Measurements from ENCODE around the gene GNG14. TPM values are rescaled to one million over a fixed set of nuclear protein-coding genes. Genes with fewer than 3 reads are reported as not detected.
A peak's percentile ranks its signal among the peaks of the same experiment; 100 is the strongest.

GNG14 gene
- total and polyA plus RNA-seq, 2 donors (not counting 1 experiment from before 2014, with no cell fraction given): not detected

- no peak for TF ChIP-seq CTCF (IDR thresholded peaks at IDR 0.05)
- no peak for TF ChIP-seq EZH2 (IDR thresholded peaks at IDR 0.05; ENCODE audit: borderline replicate concordance, insufficient read depth, low read depth, low read length, poor library complexity, severe bottlenecking)
- 13% methylated on average over 59 of the region's 59 CpGs for WGBS (ENCODE audit: insufficient coverage)
- DNase-seq: no peak
- H3K4me3 ChIP-seq (ENCODE audit: control extremely low read depth in 1 of 5, extremely low read depth in 1 of 5, insufficient read depth in 1 of 5, low read depth in 2 of 5, low read length in 4 of 5): peak overlapping the region; percentile 12 to 78 (median 70)
- no peaks in the 10 kb centered on the region for H3K9me3 Mint-ChIP-seq (ENCODE audit: insufficient read depth)
- peak overlapping the region; percentile 84 for H3K27ac Mint-ChIP-seq
- H4K20me1 ChIP-seq (ENCODE audit: control insufficient read depth, insufficient read depth, low read length, poor library complexity, severe bottlenecking): peaks cover 11% of the 10 kb centered on the region
- H3K79me2 ChIP-seq (ENCODE audit: control insufficient read depth, insufficient read depth, low read length): peaks cover 68% of the 10 kb centered on the region
- H3K36me3 ChIP-seq (replicated peaks in 1 of 2; ENCODE audit: control extremely low read depth in 1 of 2, control insufficient read depth in 1 of 2, extremely low read depth in 1 of 2, insufficient read depth in 2 of 2, low read length in 1 of 2): peaks cover 2 to 7% of the 10 kb centered on the region in 2 experiments
- H3K27me3 Mint-ChIP-seq: no peaks in the 10 kb centered on the region
- H3K4me1 ChIP-seq (ENCODE audit: control insufficient read depth in 2 of 2, insufficient read depth in 2 of 2, low read length in 2 of 2): peaks cover 29 to 35% of the 10 kb centered on the region in 2 donors
- peaks cover 38% of the 10 kb centered on the region for H3K4me1 Mint-ChIP-seq
- ATAC-seq (ENCODE audit: low read depth): no peak
- H3K4me3 Mint-ChIP-seq: peak overlapping the region; percentile 89
- H3K27ac ChIP-seq (ENCODE audit: low read length in 2 of 2): peak overlapping the region in 1 of 2 donors; percentile 69
- H3K9me3 ChIP-seq (ENCODE audit: control extremely low read depth in 1 of 3, control insufficient read depth in 2 of 3, insufficient read depth in 1 of 3, low read length in 2 of 3): no peaks in the 10 kb centered on the region
- intact Hi-C loops (cut with micrococcal nuclease): loop anchor here (5.0 kb wide), 2 partner anchors 54 to 86 kb away; partner anchors contain the start of genes MAN2B1, RNASEH2A and WDR83
- peak overlapping the region; percentile 83 for H2AFZ ChIP-seq (ENCODE audit: insufficient read depth, low read depth, low read length, poor library complexity, severe bottlenecking)
- POLR2A ChIA-PET: interaction anchor here (0.8 to 3.6 kb wide), 4 partner anchors 9 to 71 kb away, joined by 3 to 30 read pairs (median 22); partner anchors contain the start of genes DHPS, JUNB and TRIR
- H3K9ac ChIP-seq (ENCODE audit: low read length): peak overlapping the region; percentile 85
- no peaks in the 10 kb centered on the region for H3K27me3 ChIP-seq (replicated peaks in 1 of 4; ENCODE audit: control extremely low read depth in 1 of 4, control insufficient read depth in 3 of 4, insufficient read depth in 4 of 4, low read length in 3 of 4)
- CTCF ChIA-PET: interaction anchor here (0.7 to 2.1 kb wide), 3 partner anchors 26 to 75 kb away, joined by 4 to 15 read pairs (median 4); no protein-coding TSS in a partner anchor
- H3K4me2 ChIP-seq (replicated peaks; ENCODE audit: low read depth, low read length, poor library complexity, severe bottlenecking): peak overlapping the region; percentile 95
Observed at GRCh38 chr19:12720851-12721655, 33.3 kb downstream of the GNG14 start.

Measured in B cell (primary cell).